Stimulated activated CD4-positive, alpha-beta T cell treated with anti-CD3 and anti-CD28 coated beads, Interleukin-2, amount 100 ng/mL, for 4 hours (primary cell): ENCODE results near the gene KREMEN1.

Experiments
- DNase-seq: peaks from one replicate; pipeline ENCODE4 v3.0.0-alpha.2; 2020; ENCODE audit warnings: low read depth

Gene KREMEN1

GRCh38 chr22:29184849-29185490, 112.1 kb downstream of the KREMEN1 start:
- no peak for DNase-seq

- DNase-seq = no peak
These were observed 113.5 kb downstream of the KREMEN1 start for GRCh38 chr22:29186302-29186701.

- DNase-seq = no peak
These were observed 115.0 kb downstream of the KREMEN1 start for GRCh38 chr22:29187831-29188230.

- no peak for DNase-seq
These were observed 117.2 kb downstream of the KREMEN1 start for GRCh38 chr22:29190051-29190450.

- no peak for DNase-seq
These were observed 118.1 kb downstream of the KREMEN1 start for GRCh38 chr22:29190918-29191317.

- DNase-seq = no peak
These were observed 120.2 kb downstream of the KREMEN1 start for GRCh38 chr22:29193021-29193420.

GRCh38 chr22:29194184-29194583, 121.3 kb downstream of the KREMEN1 start:
- DNase-seq = no peak

- DNase-seq = no peak
These were observed 122.5 kb downstream of the KREMEN1 start for GRCh38 chr22:29195118-29195963.

- DNase-seq = no peak
These were observed 123.3 kb downstream of the KREMEN1 start for GRCh38 chr22:29195964-29196666.

- DNase-seq = no peak
These were observed 124.3 kb downstream of the KREMEN1 start for GRCh38 chr22:29197096-29197495.

GRCh38 chr22:29198240-29198639, 125.4 kb downstream of the KREMEN1 start:
- no peak for DNase-seq

GRCh38 chr22:29199702-29200400, 127.0 kb downstream of the KREMEN1 start:
- no peak for DNase-seq

- no peak for DNase-seq
These were observed 128.1 kb downstream of the KREMEN1 start for GRCh38 chr22:29200901-29201300.

- no peak for DNase-seq
These were observed 128.9 kb downstream of the KREMEN1 start for GRCh38 chr22:29201782-29202181.

- no peak for DNase-seq
These were observed 129.7 kb downstream of the KREMEN1 start for GRCh38 chr22:29202212-29203192.

- DNase-seq = no peak
These were observed 130.9 kb downstream of the KREMEN1 start for GRCh38 chr22:29203488-29204454.

GRCh38 chr22:29204455-29205183, 131.8 kb downstream of the KREMEN1 start:
- DNase-seq = no peak

GRCh38 chr22:29205252-29205593, 132.4 kb downstream of the KREMEN1 start:
- no peak for DNase-seq
